ENCODE results near the gene SNAPC4. TPM values are rescaled to one million over a fixed set of nuclear protein-coding genes. Genes with fewer than 3 reads are reported as not detected.

The SNAPC4 gene
- total and polyA plus RNA-seq, 12 donors, result 3.0 to 8.3 (median 4.7) TPM

DNA sequence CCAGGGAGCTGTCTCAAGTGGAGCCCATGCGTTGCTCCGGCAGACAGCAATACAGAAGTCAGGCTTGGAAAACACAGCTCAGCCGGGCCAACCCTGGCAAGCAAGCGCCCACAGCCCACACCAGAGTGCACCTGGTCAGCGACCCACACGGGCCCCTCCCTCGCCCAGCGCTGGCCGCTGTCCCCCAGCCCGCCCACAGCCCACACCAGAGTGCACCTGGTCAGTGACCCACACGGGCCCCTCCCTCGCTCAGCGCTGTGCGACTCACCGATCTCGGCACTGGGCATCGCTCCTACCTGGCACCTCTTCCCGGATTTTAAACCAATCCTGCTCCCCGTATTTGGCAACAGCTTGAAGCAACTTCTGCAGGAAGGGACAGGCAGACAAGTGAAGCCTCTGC lies 12.8 kb downstream of the SNAPC4 start:
- no peaks in the 10 kb centered on the region for H3K4me1 ChIP-seq
- no peaks in the 10 kb centered on the region for H3K27me3 ChIP-seq
- intact Hi-C loops (cut with DNase I), result no loop called here
- H3K36me3 ChIP-seq, result peaks cover 0 to 97% (median 60%) of the 10 kb centered on the region in 9 donors
- H3K4me3 ChIP-seq, result no peak overlapping the region
- no peak overlapping the region for H3K27ac ChIP-seq
- no peak for ATAC-seq
- no peak for DNase-seq
- 96% methylated on average over 19 of the region's 19 CpGs for WGBS, 2 donors
- TF ChIP-seq, protein P1, sequence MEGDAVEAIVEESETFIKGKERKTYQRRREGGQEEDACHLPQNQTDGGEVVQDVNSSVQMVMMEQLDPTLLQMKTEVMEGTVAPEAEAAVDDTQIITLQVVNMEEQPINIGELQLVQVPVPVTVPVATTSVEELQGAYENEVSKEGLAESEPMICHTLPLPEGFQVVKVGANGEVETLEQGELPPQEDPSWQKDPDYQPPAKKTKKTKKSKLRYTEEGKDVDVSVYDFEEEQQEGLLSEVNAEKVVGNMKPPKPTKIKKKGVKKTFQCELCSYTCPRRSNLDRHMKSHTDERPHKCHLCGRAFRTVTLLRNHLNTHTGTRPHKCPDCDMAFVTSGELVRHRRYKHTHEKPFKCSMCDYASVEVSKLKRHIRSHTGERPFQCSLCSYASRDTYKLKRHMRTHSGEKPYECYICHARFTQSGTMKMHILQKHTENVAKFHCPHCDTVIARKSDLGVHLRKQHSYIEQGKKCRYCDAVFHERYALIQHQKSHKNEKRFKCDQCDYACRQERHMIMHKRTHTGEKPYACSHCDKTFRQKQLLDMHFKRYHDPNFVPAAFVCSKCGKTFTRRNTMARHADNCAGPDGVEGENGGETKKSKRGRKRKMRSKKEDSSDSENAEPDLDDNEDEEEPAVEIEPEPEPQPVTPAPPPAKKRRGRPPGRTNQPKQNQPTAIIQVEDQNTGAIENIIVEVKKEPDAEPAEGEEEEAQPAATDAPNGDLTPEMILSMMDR (IDR thresholded peaks at IDR 0.05), result no peak
- H3K9me3 ChIP-seq, result no peaks in the 10 kb centered on the region

DNA sequence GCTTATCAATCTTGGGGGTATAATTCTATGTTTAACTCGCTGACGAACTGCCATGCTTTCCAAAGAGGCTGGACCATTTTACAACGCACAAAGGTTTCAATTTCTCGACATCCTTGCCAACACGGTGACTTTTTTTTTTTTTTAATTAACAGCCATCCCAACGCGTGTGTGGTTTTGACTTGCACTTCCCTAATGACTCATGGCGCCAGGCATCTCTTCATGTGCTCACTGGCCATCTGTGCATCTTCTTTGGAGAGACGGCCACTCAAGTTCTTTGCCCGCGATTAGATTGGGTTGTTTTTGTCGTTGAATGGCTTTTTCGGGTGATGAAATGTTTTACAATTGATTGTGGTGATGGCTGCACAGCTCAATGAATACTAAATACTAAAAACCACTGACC lies 14.0 kb downstream of the SNAPC4 start:
- TF ChIP-seq, protein P1 (IDR thresholded peaks at IDR 0.05), result no peak
- no peak overlapping the region for H3K27ac ChIP-seq
- WGBS, 2 donors, result 92% methylated on average over 13 of the region's 13 CpGs
- ATAC-seq (no peak), DNase-seq (no peak)
- no peak overlapping the region for H3K4me3 ChIP-seq
- H3K36me3 ChIP-seq, result peaks cover 0 to 97% (median 48%) of the 10 kb centered on the region in 9 donors
- H3K9me3 ChIP-seq, result no peaks in the 10 kb centered on the region
- H3K27me3 ChIP-seq, result no peaks in the 10 kb centered on the region
- peaks cover 0 to 6% (median 0%) of the 10 kb centered on the region in 9 donors for H3K4me1 ChIP-seq
- intact Hi-C loops (cut with DNase I), result no loop called here

DNA sequence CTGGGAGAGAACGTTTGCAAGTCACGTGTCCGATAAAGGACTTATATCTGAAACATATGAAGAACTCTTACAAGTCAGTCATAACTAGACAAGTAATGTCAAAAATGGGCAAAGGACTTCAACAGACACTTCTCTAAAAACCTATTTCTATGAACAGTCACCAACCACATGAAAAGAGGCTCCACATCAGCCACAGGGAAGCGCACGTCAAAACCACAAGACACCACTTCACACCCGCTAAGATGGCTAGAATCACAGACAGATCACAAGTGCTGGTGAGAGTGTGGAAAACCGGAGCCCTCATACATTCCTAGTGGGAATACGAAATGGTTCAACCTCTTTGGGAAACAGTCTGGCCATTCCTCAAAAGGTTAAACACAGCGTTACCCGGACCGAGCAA lies 15.0 kb downstream of the SNAPC4 start:
- H3K9me3 ChIP-seq, result no peaks in the 10 kb centered on the region
- intact Hi-C loops (cut with DNase I), result no loop called here
- no peaks in the 10 kb centered on the region for H3K27me3 ChIP-seq
- peaks cover 0 to 11% (median 0%) of the 10 kb centered on the region in 9 donors for H3K4me1 ChIP-seq
- peaks cover 0 to 99% (median 45%) of the 10 kb centered on the region in 9 donors for H3K36me3 ChIP-seq
- DNase-seq, result no peak
- 95% methylated on average over 11 of the region's 11 CpGs for WGBS, 2 donors
- ATAC-seq, result no peak
- TF ChIP-seq, protein P1 (IDR thresholded peaks at IDR 0.05), result no peak
- no peak overlapping the region for H3K4me3 ChIP-seq
- no peak overlapping the region for H3K27ac ChIP-seq

DNA sequence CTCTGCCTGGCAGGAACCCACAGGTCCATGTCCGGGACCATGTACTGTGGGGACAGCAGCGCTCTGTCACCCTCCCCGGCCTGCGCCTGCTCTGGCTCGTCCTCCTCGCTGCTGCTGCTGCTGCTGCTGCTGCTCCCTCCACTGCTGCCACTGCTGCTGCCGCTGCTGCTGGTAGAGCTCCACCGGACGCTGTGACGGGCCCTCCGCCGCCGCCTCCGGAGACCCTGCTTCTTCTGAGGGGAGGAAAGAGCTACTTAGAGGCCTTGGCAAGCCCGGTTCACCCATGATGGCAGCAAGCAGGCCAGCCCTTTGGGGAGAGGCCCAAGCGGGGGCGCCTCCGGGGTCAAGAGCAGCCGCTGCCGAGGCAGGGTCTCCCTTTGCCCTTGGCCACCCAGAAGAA lies 16.5 kb downstream of the SNAPC4 start:
- TF ChIP-seq, protein P1 (IDR thresholded peaks at IDR 0.05), result no peak
- ATAC-seq (no peak), DNase-seq (no peak)
- H3K9me3 ChIP-seq, result no peaks in the 10 kb centered on the region
- peaks cover 0 to 12% (median 0%) of the 10 kb centered on the region in 9 donors for H3K4me1 ChIP-seq
- WGBS, 2 donors, result 96 to 99% methylated on average over 20 of the region's 20 CpGs
- intact Hi-C loops (cut with DNase I), result no loop called here
- no peak overlapping the region for H3K27ac ChIP-seq
- peaks cover 0 to 99% (median 39%) of the 10 kb centered on the region in 9 donors for H3K36me3 ChIP-seq
- no peaks in the 10 kb centered on the region for H3K27me3 ChIP-seq
- no peak overlapping the region for H3K4me3 ChIP-seq

All from heart right ventricle (tissue), 16 donors.